GM23248 (cell line): ENCODE measurements around the gene DCAF4L1.

Experiments used
- EZH2 ChIP-seq: fragments of 200-600 bp; sonication (generic); IDR thresholded peaks from 2 replicates; pipeline ENCODE4 v1.6.1; 2018; ENCODE audit warnings: antibody characterized with exemption, mild to moderate bottlenecking; ENCODE audit not compliant: insufficient read depth, poor library complexity, severe bottlenecking
- EZH2phosphoT487 ChIP-seq: fragments of 200-600 bp; sonication (generic); IDR thresholded peaks from 2 replicates; pipeline ENCODE4 v1.6.1; 2018; ENCODE audit warnings: antibody characterized with exemption, moderate library complexity, mild to moderate bottlenecking, low read depth; ENCODE audit not compliant: insufficient read depth

DNA sequence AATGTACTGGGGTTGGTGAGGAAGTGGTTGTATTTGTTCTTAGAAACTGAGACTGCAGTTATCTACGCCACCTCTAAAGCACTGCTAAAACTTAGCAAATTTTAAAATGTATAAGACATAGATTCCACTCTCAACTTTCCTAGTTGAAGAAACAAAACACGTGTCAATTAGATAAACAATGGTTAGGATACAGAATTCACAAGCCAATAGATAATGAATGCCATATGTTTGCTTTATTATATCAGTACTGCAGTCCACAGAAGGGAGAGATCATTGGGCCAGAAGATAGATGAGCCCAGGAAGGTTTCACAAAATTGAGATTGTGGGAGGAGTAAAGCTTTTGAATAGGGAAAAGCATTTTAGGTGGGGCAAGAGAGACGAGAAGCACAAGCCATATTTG lies 32.0 kb upstream of the DCAF4L1 start:
- no peak for TF ChIP-seq EZH2phosphoT487
- no peak for TF ChIP-seq EZH2
